ENCODE results near the gene PTGIR. TPM values are rescaled to one million over a fixed set of nuclear protein-coding genes. Genes with fewer than 3 reads are reported as not detected.

Gene PTGIR
- total RNA-seq, 1 experiment from 2014 or later: not detected

DNA sequence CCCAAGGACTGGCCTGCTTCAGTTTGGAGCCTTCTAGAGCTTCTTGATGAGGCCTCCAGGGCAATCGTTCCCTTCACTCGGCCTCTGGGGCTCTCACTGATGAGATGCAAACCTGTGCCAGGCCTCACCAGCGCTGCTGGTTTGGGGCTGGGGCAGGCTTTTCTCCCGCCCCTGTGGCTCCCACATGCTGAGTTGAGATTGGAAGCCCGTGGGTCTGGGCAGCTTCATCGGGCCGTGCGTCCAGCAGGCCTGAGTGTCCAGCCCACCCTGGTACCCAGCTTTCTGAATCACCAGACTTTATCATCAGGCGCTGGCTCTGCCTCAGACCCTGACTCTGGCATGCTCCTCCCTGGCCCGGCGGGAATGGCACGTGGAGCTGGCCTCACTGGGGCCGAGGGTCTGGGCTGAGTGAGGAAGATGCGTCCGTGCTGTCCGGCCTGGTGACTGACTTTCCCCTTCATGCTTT is 19.5 kb downstream of the PTGIR start:
- DNase-seq (ENCODE audit: low read depth): no peak
- in situ Hi-C loops (cut with HindIII; ENCODE audit: low pct_unique_long_range_greater_than_20kb, low sequenced_read_pairs): no loop called here

GRCh38 chr19:46604781-46605355 is 20.0 kb downstream of the PTGIR start:
- no peak for DNase-seq (ENCODE audit: low read depth)
- in situ Hi-C loops (cut with HindIII; ENCODE audit: low pct_unique_long_range_greater_than_20kb, low sequenced_read_pairs): no loop called here

DNA sequence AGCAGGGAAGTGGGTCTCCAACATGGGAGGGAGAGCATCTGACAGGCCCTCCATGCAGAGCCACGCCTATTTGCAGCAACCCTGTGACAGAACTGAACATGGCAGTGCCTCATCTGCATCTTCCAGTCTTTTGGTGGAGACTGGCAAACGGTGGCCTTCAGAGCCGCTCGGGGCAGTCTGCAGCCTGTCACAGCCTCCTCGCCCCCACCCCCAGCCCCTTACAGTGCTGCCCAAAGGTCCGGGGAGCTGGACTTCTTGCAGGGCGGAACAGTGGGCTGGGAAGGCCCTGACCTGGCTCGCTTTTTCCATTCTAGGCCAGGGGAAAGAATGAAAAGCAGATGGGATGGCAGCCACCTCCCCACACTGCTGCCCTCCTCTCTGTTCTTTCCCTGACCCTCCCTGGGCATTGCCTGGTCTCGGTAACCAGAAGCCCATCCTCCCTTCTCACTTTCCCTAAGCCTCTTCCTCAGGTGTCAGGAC is 21.1 kb downstream of the PTGIR start:
- in situ Hi-C loops (cut with HindIII; ENCODE audit: low pct_unique_long_range_greater_than_20kb, low sequenced_read_pairs): no loop called here

DNA sequence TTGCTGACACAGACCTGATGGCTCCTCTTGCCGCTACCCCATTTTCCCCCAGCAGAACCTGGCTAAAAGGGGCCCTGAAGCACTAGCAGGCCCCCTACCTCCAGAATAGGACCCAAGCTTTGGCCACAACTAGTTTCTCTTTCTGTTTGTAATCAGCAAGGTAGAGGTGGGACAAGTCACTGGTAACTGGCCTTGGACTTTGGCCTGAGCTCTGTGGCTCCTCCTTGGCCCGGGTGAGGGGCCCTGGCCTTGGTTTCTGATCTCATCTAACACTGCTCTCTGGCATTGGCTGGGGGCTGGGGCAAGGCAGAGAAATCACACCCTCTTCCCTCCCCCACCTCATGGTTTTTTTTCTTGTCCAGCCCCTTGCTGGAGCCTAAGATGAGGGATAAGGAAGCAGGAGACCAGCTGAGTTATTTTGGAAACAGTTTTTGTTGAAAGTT is 21.7 kb downstream of the PTGIR start:
- in situ Hi-C loops (cut with HindIII; ENCODE audit: low pct_unique_long_range_greater_than_20kb, low sequenced_read_pairs): no loop called here
- peak; percentile 32 for DNase-seq (ENCODE audit: low read depth)

More for the DNA sequence above, 21.1 kb downstream of the PTGIR start:
- DNase-seq (ENCODE audit: low read depth): no peak

DNA sequence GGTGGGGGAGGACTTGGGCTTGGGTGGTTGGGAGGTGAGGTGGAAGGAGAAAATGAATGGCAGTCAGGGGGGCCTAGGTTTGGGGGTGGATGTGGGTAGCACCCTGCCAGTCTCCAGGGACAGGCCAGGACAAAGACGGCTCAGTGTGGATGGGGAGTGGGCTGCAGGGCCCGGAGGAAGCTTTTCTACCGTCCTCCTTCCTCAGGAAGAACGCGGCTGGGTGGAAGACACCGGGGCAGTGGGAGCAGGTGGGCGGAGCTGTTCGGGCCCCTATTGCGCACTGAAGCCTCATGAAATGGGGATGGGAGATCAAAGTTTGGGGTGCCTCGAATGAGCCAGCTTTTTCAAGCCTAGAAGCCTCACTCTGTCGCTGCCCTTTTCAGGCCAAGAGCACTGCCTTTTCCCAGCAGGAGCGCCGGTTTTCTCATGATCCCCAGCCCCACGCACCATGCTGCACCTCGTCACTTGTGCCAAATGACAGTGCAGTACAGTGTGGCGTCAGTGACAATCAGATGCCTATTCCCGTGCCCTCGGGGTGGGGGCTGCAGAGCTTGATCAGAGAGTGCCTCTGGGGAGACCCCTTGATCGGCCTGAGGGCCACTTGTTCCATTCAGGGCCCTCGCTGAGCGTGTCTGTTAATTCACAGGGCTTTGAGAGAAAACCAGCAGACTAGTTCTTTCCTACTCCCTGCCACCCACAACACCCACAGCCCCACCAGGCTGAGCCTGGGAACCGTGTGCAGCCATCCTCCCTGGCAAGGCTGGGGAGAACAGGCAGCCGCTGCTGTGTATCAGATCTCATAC is 22.3 kb downstream of the PTGIR start:
- in situ Hi-C loops (cut with HindIII; ENCODE audit: low pct_unique_long_range_greater_than_20kb, low sequenced_read_pairs): no loop called here
- no peak for DNase-seq (ENCODE audit: low read depth)

GRCh38 chr19:46601318-46602224 is 23.3 kb downstream of the PTGIR start, which contains the start of gene CALM3:
CALM3 (plus strand) TSS chr19:46601330; CDS start chr19:46601435, 105 bp downstream.
- DNase-seq (ENCODE audit: low read depth): no peak
- in situ Hi-C loops (cut with HindIII; ENCODE audit: low pct_unique_long_range_greater_than_20kb, low sequenced_read_pairs): no loop called here

DNA sequence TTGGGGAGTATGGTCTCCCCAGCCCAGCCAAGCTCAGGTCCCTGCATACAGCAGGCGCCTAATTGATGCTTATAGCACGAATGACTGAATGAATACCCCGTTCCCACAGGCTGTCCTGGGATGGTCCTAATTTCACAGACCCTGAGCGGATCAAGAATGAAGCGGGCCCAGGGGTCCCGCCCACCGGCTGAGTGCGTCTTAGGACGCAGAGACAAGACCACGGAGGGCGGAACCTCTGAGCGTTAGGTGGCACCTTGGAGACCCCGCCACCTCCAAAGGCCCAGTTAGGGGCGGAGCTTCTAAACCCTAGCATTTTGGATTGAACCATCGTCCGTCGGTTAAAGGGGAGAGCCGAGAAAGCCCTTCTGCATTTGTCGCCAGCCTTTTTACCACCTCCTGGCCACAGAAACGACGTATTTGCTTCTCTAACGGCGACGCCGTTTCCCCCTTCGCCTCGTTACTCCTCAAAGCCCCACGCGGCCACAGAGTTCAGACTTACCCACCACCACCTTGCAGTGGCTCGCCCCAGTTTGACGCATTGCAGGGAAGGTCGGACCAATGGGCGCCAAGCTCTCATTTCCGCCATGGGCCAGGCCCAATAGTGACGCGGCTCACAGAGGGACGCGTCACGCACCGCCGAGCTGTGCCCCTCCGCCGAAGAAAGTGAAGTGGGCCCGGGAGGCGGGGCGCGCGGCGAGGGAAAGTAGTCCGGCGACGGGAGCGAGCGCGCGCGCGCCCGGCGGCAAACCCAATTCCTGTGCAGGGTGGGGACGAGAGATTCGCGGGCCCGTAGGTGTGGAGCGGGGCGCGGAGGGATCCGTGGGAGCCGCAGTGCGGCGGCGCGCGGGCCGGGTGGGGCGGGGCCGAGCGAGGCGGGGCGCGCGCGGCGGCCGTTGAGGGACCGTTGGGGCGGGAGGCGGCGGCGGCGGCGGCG is 24.2 kb downstream of the PTGIR start:
- peak; percentile 99 for DNase-seq (ENCODE audit: low read depth)
- in situ Hi-C loops (cut with HindIII; ENCODE audit: low pct_unique_long_range_greater_than_20kb, low sequenced_read_pairs): no loop called here

DNA sequence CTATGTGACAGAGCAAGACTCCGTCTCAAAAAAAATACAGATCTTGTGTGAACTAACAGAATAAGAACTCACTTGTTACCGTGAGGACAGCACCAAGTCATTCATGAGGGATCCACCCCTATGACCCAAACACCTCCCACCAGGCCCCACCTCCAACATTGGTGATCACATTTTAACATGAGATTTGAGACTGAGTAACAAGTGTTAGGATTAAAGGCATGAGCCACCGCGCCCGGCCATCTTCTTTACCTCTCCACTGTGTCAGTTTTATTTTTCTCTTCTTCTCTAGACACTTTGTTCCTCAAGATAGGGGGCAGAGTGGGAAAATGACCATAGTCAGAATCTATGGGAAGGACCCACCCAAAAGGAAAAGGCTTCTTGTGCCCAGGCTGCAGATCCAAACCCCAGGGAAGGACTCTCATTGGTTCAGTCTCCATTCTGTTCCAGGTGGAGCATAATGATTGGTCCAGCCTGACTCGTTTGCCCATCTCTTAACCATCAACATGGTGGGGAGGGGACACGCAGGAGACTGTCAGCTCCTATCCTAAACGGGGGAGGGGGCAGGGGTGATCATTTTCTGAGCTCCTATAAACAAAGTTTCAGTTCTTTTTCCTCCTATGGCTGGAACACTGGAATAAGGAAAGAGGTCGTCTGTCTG is 25.0 kb downstream of the PTGIR start:
- in situ Hi-C loops (cut with HindIII; ENCODE audit: low pct_unique_long_range_greater_than_20kb, low sequenced_read_pairs): no loop called here
- DNase-seq (ENCODE audit: low read depth): no peak

DNA sequence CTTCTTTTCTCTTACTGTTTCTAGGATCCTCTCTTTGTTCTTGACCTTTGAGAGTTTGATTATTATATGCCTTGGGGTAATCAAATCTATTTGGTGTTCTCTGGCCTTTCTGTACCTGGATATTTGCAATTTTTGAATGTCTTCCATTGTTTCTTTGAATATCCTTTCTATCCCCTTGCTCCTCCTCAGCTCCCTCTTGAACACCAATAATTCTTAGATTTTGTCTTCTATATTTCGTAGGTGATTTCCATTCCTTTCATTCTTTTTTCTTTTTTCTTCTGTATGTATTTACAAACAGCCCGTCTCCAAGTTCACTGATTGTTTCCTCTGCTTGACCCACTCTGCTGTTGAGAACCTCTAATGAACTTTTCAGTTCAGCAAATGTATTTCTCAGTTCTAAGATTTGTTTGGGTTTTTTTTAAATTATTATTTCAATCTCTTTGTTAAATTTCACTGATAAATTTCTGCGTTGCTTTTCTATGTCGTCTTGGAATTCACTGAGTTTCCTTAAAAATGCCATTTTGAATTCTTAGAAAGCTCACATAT is 26.4 kb downstream of the PTGIR start:
- in situ Hi-C loops (cut with HindIII; ENCODE audit: low pct_unique_long_range_greater_than_20kb, low sequenced_read_pairs): no loop called here

DNA sequence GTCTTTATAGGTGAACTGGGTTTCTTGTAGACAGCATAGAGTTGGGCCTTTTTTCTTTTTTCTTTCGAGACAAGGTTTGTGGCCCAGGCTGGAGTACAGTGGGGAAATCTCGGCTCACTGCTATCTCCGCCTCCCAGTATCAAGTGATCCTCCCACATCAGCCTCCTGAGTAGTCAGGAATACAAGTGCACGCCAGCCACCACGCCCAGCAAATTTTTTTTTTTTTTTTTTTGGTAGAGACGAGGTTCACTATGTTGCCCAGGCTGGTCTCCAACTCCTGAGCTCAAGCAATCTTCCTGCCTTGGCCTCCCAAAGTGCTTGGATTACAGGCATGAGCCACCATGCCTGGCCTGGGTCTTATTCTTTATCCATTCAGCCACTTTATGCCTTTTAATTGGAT is 28.9 kb downstream of the PTGIR start:
- in situ Hi-C loops (cut with HindIII; ENCODE audit: low pct_unique_long_range_greater_than_20kb, low sequenced_read_pairs): no loop called here
- no peak for DNase-seq (ENCODE audit: low read depth)

More for the DNA sequence above, 26.4 kb downstream of the PTGIR start:
- no peak for DNase-seq (ENCODE audit: low read depth)

- DNase-seq (ENCODE audit: low read depth): no peak
- in situ Hi-C loops (cut with HindIII; ENCODE audit: low pct_unique_long_range_greater_than_20kb, low sequenced_read_pairs): no loop called here
These were observed 33.0 kb downstream of the PTGIR start for GRCh38 chr19:46591870-46592269.

DNA sequence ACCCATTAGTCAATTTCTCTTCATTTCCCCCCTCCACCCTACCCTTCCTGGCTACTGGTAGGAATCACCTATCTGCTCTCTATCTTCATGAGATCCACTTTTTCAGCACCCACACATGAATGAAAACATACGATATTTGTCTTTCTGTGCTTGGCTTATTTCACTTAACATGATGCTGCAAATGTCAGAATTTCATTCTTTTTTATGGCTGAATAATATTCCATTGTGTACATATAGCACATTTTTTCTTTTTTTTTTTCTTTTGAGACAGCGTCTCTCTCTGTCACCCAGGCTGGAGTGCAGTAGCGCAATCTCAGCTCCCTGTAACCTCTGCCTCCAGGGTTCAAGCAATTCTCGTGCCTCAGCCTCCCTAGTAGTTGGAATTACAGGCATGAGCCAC is 33.6 kb downstream of the PTGIR start:
- in situ Hi-C loops (cut with HindIII; ENCODE audit: low pct_unique_long_range_greater_than_20kb, low sequenced_read_pairs): no loop called here

GRCh38 chr19:46587861-46588260 is 37.0 kb downstream of the PTGIR start:
- in situ Hi-C loops (cut with HindIII; ENCODE audit: low pct_unique_long_range_greater_than_20kb, low sequenced_read_pairs): no loop called here
- no peak for DNase-seq (ENCODE audit: low read depth)

More for the DNA sequence above, 33.6 kb downstream of the PTGIR start:
- no peak for DNase-seq (ENCODE audit: low read depth)

- DNase-seq (ENCODE audit: low read depth): no peak
- in situ Hi-C loops (cut with HindIII; ENCODE audit: low pct_unique_long_range_greater_than_20kb, low sequenced_read_pairs): no loop called here
These were observed 38.6 kb downstream of the PTGIR start for GRCh38 chr19:46586294-46586693.

- DNase-seq (ENCODE audit: low read depth): no peak
- in situ Hi-C loops (cut with HindIII; ENCODE audit: low pct_unique_long_range_greater_than_20kb, low sequenced_read_pairs): no loop called here
These were observed 39.4 kb downstream of the PTGIR start for GRCh38 chr19:46585539-46585938.

GRCh38 chr19:46580247-46580646 is 44.6 kb downstream of the PTGIR start:
- DNase-seq (ENCODE audit: low read depth): no peak
- in situ Hi-C loops (cut with HindIII; ENCODE audit: low pct_unique_long_range_greater_than_20kb, low sequenced_read_pairs): no loop called here

DNA sequence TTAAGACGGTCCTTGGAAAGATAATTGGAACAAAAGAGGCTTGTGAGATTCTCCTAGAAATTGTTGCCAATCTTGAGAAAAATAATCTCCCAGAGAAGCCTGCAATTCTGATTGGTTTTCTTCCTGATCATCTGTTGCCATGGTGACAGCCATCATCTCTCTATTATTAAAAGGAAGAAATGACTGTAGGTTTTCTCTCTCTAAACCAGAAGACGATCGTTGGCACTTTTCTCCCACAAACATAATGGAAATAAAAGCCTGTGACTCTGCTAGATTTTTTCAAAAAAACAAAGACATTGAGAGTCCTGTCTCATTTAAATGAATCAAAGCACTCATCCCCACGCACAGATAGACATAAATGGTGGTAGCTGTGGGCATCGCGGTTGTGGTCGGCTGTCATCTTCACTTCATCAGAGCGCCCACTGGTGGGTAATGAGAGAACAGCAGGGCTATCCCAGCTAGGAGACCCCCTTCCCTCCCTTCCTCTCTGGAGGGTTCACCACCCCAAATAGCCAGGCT is 45.5 kb downstream of the PTGIR start:
- DNase-seq (ENCODE audit: low read depth): no peak

More for the DNA sequence above, 45.5 kb downstream of the PTGIR start:
- in situ Hi-C loops (cut with HindIII; ENCODE audit: low pct_unique_long_range_greater_than_20kb, low sequenced_read_pairs): no loop called here

Measured in Caki2 (cell line).